OCI-LY3 (cell line): ENCODE results near the gene VWA1.
"Not testable (repeated sequence)": the region's sequence is repeated elsewhere in the genome, so short reads cannot be mapped to it uniquely, and the experiment has no call there.

Source experiments
- H2AFZ ChIP-seq: fragments of 200-600, 300-600 bp; shearing (Covaris generic); 2 replicates; pipeline ENCODE4 v1.6.0; 2014; ENCODE audit warnings: antibody characterized with exemption, low read depth, low read length
- H3K27ac ChIP-seq: fragments of 200-600, 300-600 bp; sonication (generic); 2 replicates; pipeline ENCODE4 v1.5.1; 2014; ENCODE audit warnings: mild to moderate bottlenecking, low read length, moderate library complexity, mixed read lengths
- H3K27me3 ChIP-seq: fragments of 200-600, 300-600 bp; sonication (generic); 2 replicates; pipeline ENCODE4 v1.6.1; 2014; ENCODE audit warnings: low read depth, low read length, mixed read lengths
- H3K36me3 ChIP-seq: fragments of 200-600, 300-600 bp; sonication (generic); replicated peaks from 2 replicates; pipeline ENCODE3; 2014; ENCODE audit warnings: low read depth, low read length, mixed read lengths
- H3K4me1 ChIP-seq: fragments of 300-600, 200-600 bp; sonication (generic); 2 replicates; pipeline ENCODE4 v1.6.1; 2014; ENCODE audit warnings: low read length, mixed read lengths
- H3K4me2 ChIP-seq: fragments of 200-600, 300-600 bp; sonication (generic); 2 replicates; pipeline ENCODE4 v1.6.1; 2014; ENCODE audit warnings: low read length, mixed read lengths
- H3K4me3 ChIP-seq: fragments of 300-600, 200-600 bp; sonication (generic); 2 replicates; pipeline ENCODE4 v1.5.1; 2014; ENCODE audit warnings: antibody characterized with exemption, mild to moderate bottlenecking, low read length, moderate library complexity
- H3K79me2 ChIP-seq: fragments of 300-600, 200-600 bp; shearing (Covaris generic); 2 replicates; pipeline ENCODE4 v1.6.1; 2014; ENCODE audit warnings: mild to moderate bottlenecking, low read length, mixed read lengths
- H3K9ac ChIP-seq: fragments of 300-600, 200-600 bp; shearing (Covaris generic); 2 replicates; pipeline ENCODE4 v1.6.0; 2014; ENCODE audit warnings: mild to moderate bottlenecking, low read length, moderate library complexity
- H3K9me3 ChIP-seq: fragments of 200-600, 300-600 bp; shearing (Covaris generic); 2 replicates; pipeline ENCODE4 v1.6.1; 2014; ENCODE audit warnings: low read length, mixed read lengths; ENCODE audit not compliant: insufficient read depth
- H4K20me1 ChIP-seq: fragments of 200-600, 300-600 bp; sonication (generic); 2 replicates; pipeline ENCODE4 v1.6.1; 2016; ENCODE audit warnings: low read length, mixed read lengths; ENCODE audit not compliant: insufficient read depth
- EZH2phosphoT487 ChIP-seq: fragments of 200-600 bp; shearing (Covaris generic); IDR thresholded peaks from 2 replicates; pipeline ENCODE4 v1.6.1; 2018; ENCODE audit warnings: antibody characterized with exemption, mixed run types, low read depth
- TF ChIP-seq, protein P1 (sequence below): fragments of 200-600, 300-600 bp; sonication (generic); IDR thresholded peaks from 2 replicates; pipeline ENCODE4 v1.5.1; 2014; ENCODE audit warnings: antibody characterized with exemption, low read length, low read depth

VWA1 gene

DNA sequence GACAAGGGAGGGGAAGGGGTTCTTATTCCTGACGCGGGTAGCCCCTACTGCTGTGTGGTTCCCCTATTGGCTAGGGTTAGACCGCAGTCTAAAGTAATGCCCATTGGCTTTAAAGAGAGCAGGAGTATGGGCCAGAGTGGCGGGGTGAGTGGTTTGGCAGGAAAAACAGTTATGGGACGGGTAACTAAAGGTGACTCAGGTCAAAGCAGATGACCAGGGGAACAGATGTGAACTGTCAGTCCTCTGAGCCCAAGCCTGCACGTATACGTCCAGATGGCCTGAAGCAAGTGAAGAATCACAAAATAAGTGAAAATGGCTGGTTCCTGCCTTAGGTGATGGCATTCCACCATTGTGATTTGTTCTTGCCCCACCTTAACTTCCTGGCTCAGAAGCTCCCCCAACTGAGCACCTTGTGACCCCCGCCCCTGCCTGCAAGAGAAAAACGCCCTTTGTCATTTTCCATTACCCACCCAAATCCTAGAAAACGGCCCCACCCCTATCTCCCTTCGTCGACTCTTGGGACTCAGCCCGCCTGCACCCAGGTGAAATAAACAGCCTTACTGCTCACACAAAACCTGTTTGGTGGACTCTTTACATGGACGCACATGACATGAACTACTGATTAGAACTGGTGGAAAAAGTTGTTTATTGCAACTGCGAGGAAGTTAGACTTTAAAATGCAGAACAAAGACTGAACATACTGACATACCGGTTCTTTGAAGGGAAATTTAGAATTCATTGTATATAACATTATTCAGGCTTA, 35.3 kb downstream of the VWA1 start:
- H3K79me2 ChIP-seq, result peaks cover 50% of the 10 kb centered on the region
- TF ChIP-seq, protein P1, sequence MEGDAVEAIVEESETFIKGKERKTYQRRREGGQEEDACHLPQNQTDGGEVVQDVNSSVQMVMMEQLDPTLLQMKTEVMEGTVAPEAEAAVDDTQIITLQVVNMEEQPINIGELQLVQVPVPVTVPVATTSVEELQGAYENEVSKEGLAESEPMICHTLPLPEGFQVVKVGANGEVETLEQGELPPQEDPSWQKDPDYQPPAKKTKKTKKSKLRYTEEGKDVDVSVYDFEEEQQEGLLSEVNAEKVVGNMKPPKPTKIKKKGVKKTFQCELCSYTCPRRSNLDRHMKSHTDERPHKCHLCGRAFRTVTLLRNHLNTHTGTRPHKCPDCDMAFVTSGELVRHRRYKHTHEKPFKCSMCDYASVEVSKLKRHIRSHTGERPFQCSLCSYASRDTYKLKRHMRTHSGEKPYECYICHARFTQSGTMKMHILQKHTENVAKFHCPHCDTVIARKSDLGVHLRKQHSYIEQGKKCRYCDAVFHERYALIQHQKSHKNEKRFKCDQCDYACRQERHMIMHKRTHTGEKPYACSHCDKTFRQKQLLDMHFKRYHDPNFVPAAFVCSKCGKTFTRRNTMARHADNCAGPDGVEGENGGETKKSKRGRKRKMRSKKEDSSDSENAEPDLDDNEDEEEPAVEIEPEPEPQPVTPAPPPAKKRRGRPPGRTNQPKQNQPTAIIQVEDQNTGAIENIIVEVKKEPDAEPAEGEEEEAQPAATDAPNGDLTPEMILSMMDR, result no peak

DNA sequence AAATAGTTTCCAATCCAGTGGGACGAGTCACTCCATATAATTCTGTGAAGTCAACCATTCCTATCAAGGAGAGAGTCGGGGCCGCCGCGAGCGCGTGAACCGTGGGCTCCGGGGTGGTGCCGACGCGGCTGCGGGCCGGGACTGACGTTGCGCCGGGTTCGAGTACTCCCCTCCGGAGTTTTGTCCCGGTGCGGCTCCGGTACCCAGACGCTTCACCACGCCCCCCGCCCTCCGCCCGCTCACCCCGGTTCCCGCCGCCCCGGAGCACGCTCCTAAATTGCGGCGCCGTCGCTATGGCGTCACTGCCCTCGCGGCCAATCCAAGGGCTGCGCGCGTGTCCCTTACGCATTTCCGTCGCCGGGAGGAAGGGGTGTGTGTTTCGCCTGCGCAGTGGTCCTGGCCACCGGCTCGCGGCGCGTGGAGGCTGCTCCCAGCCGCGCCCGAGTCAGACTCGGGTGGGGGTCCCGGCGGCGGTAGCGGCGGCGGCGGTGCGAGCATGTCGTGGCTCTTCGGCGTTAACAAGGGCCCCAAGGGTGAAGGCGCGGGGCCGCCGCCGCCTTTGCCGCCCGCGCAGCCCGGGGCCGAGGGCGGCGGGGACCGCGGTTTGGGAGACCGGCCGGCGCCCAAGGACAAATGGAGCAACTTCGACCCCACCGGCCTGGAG, 36.0 kb downstream of the VWA1 start, which contains the start of gene ATAD3B:
TSS of gene ATAD3B (plus strand) at position 377 of the 664 bp plus-strand sequence. CDS start at position 497, 120 bp downstream.
- TF ChIP-seq EZH2phosphoT487, result no peak
- TF ChIP-seq, protein P1, result no peak

More for the DNA sequence above, 35.3 kb downstream of the VWA1 start:
- Histone ChIP-seq H3K9me3 (no peaks in the 10 kb centered on the region), H3K9ac (peak overlapping the region; percentile 93), H3K4me2 (peak overlapping the region; percentile 82), H3K27me3 (no peaks in the 10 kb centered on the region), H3K4me3 (peak overlapping the region; percentile 88), H3K4me1 (peaks cover 5% of the 10 kb centered on the region), H2AFZ (peak overlapping the region; percentile 81), H3K36me3 (peaks cover 3% of the 10 kb centered on the region), H3K27ac (peak overlapping the region; percentile 62), H4K20me1 (no peaks in the 10 kb centered on the region)

DNA sequence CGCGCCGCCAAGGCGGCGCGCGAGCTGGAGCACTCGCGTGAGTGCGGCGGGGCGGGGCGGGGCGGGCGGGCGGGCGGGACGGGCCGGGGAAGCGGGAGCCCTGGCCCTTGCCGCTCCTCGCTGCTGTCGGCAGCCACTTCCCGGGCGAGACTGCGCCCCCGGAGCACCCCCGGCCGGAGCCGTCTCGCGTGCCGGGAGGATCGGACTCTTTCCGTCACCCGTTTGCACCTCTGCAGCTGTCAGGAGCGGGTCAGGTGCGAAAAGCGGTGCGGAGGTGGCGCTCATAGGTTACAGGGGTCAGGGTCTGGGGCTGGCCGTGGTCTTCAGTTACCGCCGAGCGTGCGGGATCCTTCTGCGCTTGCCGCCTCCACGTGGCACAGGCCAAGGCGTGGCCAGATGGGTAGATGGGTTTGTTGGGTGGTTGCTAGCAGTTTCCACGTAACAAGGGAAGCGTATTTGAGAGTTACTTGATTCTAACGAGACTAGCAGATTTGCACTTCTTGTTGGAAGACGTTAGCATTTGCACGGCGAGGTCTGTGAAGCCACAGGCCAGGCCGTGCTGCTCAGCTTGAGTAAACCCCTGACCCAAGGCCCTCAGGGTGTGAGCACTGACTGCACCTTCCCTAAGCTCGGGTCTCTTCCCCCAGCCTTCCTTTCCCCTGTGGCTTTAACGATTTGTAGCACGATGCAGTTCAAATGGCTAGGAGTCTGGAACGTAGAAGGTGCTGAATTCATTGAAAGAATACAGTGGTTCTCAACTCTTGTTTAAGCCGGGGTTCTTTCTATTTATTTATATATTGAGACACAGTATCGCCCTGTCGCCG, 36.8 kb downstream of the VWA1 start:
- Histone ChIP-seq H3K4me2 (peak overlapping the region; percentile 83), H3K4me3 (peak overlapping the region; percentile 88), H3K9ac (peak overlapping the region; percentile 71), H3K79me2 (peaks cover 64% of the 10 kb centered on the region)
- not testable (repeated sequence) for H3K27me3 ChIP-seq, H3K27ac ChIP-seq, H3K36me3 ChIP-seq, H3K9me3 ChIP-seq, H2AFZ ChIP-seq, H3K4me1 ChIP-seq, H4K20me1 ChIP-seq

More for the DNA sequence above, 36.0 kb downstream of the VWA1 start, which contains the start of gene ATAD3B:
- peak within 1 kb of the TSS; percentile 93 for H3K9ac ChIP-seq
- peaks cover 57% of the 10 kb centered on the region for H3K79me2 ChIP-seq
- peak within 1 kb of the TSS; percentile 81 for H2AFZ ChIP-seq
- no peaks in the 10 kb centered on the region for H3K9me3 ChIP-seq
- peak within 1 kb of the TSS; percentile 83 for H3K4me2 ChIP-seq
- H3K36me3 ChIP-seq, result peaks cover 3% of the 10 kb centered on the region
- no peaks in the 10 kb centered on the region for H3K27me3 ChIP-seq
- no peaks in the 10 kb centered on the region for H4K20me1 ChIP-seq
- peak within 1 kb of the TSS; percentile 88 for H3K4me3 ChIP-seq
- peaks cover 5% of the 10 kb centered on the region for H3K4me1 ChIP-seq
- H3K27ac ChIP-seq, result peak within 1 kb of the TSS; percentile 62

DNA sequence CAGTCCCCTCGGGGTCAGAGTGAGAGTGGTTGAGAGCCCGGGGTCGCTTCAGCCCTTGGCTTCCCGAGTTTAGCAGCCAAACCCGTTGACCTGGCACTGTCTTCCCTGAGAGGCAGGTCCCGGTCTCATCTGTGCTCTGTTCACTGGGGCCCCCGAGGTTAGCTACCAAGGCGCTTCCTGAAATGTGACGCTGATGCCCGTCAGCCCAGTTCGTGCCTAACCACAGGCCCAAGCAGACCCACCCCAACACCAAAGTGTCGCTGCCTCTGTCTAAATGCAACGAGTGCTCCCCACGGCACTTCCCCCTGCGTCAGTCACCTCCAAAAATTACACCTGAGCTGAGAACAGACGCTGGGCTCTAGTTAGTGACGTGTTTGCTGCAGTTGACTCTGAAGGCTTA, 40.5 kb downstream of the VWA1 start:
- not testable (repeated sequence) for H3K9ac ChIP-seq, H4K20me1 ChIP-seq, H3K4me3 ChIP-seq, H3K27ac ChIP-seq, H3K9me3 ChIP-seq, H2AFZ ChIP-seq, H3K27me3 ChIP-seq, H3K4me2 ChIP-seq, H3K4me1 ChIP-seq
- Histone ChIP-seq H3K36me3 (peaks cover 11% of the 10 kb centered on the region), H3K79me2 (peaks cover 60% of the 10 kb centered on the region)
